Right renal pelvis (tissue), 4 donors: ENCODE results near the gene PIK3CD. TPM values are rescaled to one million over a fixed set of nuclear protein-coding genes. Genes with fewer than 3 reads are reported as not detected.
"Not testable (repeated sequence)": the region's sequence is repeated elsewhere in the genome, so short reads cannot be mapped to it uniquely, and the experiment has no call there.

Experiments
- DNase-seq, 4 donors: peaks; one replicate each; pipeline ENCODE4 v3.0.0-alpha.2; 2013; ENCODE audit warnings: low read depth in 4 of 4, low spot score in 3 of 4, missing footprints in 1 of 4
- polyA plus RNA-seq, 4 donors: library from polyadenylated mRNA; unstranded; fragments of 120-200 nt; gene quantifications; one replicate each; pipeline ENCODE4 v1.2.1, GENCODE V29; 2013; ENCODE audit not compliant: insufficient read length in 4 of 4

The PIK3CD gene
- polyA plus RNA-seq, 4 donors = 6.2 to 7.1 (median 7.0) TPM

DNA sequence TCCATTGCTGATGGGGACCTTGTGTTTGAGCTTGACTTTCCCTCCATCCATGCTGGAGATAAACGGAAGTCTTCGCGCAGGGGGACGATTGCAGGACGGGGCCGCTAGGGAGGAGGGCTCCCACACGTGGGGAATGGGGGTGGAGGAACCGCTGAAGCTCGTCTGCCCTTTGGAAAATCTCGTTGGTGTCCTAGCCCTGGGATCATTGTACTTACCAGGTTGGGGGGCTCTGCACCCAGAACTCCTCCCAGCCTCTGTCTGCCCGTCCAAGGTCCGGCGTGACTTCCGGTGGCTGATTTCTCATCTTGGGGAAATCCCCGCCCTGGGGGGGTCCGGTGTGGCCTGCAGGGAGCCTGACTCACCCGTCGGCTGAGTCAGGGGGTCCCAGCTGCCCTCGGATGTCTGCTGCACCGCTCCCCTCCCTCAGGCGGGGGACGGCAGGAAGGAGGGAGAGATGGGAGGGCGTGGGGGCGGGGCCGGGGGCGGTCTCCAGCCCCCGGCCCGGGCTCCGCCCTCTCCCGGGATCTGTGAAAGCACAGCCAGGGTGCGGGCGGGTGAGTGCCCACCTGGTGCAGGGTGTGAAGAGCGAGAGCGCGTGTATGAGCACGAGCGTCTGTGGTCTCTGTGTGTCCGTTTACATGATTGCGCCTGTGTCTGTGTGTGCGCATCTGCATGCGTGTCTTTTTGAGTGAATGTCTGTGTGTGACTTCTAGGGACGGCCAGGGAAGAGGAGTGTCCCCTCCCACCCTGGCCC, 35.8 kb downstream of the PIK3CD start:
- DNase-seq = peak; percentile 36 to 68 (median 41)

DNA sequence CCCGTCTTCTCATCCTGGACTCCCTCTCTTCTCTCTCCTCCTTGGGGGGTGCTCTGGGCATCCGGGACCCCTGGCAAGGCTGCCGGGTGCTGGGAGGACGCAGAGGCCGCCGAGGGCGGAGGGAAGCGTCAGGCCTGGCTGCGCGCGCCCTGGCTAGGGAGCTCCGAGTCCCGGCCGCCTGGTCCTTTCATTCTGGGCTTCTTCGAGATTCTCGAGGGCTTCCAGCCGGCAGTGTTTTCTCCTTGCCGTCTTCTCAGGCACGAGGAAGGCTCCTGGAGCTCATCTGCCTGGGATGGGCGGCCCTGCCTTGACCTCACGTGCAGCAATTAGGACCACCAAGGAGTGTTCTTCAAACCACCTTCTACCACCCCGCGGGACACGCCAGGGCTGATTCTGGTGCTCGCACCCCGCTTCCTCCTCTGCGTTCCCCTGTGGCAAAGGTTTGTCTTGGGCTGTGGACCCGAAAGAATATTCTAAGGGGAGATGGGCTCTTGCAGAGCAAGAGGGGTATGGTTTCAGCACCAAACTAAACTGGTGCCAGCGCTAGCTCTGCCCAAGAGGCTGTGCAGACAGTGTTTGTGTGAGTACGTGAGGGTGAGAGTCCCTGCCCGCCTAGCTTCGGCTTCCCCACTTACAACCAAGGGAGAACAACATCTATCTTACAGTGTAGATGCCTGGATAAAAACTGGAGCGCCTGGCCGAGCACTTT, 36.5 kb downstream of the PIK3CD start:
- no peak for DNase-seq

DNA sequence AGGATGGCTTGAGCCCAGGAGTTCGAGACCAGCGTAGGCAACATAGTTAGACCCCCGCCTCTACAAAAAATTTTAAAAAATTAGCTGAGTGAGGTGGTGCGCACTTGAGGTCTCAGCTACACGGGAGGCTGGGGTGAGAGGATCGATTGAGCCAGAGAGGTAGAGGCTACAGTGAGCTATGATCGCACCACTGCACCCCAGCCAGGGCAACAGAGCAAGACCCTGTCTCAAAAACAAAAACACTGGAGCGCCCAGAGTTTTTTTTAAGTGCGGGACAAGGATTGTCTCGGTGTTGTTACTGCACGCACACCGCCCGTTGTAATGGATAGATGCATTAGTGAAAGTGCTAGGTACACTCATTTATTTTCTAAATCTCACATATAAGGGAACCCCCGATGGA, 37.1 kb downstream of the PIK3CD start:
- DNase-seq = no peak

DNA sequence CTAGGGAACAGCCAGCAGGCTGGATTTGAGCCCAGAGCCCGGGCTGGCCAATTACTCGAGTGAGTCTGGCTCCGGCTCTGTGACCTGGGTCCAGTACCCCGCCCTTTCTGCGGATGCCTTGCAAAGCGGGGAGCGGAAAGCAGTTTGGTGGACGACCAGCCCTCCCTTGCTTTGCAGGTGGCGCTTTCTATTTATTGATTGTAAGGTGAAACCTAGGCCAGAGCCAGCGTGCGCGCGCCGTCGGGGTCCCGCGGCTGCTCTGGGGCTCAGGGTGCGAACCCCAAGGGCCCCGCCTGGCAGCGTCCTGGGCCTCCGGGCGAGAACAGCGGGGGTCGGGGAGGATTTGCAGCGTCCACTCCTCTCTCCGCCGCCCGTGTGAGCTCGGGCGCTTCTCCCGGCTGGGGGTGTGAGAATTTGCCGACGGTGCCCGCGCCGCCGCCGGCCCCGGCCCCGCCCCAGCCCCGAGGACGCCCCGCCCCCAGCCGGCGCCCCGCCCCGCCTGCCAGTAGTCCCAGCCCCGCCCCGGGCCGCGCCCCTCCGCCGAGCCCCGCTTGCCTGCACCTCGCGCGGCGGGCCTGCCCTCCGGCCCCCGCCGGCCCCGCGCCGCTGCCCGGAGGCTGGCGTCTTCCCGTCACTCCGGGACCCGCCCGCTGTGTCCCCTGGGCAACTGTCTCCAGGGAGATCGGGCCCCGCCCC, 37.6 kb downstream of the PIK3CD start:
- DNase-seq = peak in 2 of 4 donors; percentile 37 to 43

DNA sequence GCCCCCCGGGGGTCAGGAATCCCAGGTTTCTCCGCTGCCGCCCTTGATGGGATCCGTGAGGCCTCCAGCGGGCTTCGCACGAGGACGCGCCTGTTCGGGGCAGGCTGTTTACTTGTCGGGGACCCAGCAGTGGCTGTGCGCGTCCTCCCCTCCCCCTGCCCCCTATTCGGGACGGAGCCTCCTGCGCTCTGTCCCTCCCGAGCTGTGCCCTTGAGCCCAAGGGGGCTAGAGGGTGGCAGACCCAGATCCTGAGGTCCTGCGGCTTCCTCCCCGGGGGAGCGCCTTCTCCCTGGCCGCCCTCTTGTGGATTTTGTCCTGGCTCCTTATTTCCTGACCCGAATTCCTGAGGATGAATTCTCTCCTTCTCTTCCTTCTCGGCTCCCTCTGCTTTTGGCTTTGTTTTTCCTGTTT, 38.4 kb downstream of the PIK3CD start:
- DNase-seq = no peak

DNA sequence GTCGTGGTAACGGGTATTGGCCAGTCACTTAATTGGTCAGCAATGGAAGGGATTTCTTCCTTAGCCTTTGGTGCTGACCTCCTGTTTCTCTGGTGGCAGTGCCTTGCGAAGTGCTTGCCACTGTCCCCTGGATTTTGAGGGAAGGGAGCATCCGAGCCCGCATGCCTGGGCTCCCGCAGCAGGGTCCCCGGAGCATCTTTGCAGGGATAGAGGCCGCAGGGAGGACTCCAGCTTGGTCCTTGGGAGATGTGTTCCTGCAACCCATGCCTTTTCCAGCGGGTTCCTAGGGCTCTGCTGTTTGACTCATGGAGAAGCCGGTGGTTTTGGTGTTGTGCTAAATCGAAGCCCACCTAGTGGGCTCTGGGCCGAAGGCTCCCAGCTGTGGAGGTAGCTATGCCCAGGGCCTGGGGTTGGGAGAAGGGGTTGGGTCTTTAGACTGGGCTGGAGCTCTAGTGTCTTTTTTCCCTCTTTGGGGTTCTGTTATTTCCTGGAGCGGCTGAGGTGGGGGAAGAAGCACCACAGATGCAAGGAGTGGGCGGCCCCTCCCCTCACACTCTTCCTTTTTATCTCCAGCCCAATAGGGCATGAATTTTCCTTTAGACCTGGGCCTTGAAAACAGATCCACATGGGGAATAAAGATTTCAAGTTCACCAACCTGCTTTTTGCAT, 39.0 kb downstream of the PIK3CD start:
- no peak for DNase-seq

DNA sequence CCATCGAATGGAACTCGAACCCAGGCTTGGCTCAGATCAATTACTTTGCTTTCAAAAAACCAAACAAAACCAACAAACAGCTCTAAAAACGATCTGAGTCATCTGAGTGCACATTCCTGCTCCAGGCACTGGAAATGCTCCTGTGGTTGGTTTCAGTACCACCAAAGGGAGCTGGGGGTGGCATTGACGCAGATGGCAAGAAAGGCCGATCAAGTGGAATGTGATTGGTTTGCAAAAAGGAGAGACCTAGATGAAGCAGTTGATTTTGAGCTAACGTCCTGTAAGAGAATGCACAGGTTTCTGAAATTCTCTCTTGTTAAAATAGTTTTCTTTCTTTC, 39.5 kb downstream of the PIK3CD start:
- no peak for DNase-seq

DNA sequence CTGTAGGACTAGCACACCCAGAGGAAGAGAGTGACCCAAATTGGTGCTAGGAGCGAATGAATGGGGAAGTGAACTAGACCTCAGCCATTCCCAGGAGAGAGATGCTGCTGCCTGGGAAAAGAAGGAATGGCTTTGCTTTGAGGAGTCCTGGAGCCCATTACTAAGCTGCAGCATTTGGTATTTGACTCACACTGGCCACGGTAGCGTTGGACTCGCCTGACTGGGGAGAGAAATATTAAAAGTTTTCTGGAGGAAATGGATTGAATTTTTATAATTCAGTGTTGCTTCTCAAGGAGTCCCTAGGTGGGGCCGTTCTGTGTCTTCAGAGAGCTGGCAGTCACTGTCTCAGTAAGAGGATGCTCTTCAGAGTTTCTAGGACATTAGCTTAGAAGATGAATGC, 40.2 kb downstream of the PIK3CD start:
- no peak for DNase-seq

DNA sequence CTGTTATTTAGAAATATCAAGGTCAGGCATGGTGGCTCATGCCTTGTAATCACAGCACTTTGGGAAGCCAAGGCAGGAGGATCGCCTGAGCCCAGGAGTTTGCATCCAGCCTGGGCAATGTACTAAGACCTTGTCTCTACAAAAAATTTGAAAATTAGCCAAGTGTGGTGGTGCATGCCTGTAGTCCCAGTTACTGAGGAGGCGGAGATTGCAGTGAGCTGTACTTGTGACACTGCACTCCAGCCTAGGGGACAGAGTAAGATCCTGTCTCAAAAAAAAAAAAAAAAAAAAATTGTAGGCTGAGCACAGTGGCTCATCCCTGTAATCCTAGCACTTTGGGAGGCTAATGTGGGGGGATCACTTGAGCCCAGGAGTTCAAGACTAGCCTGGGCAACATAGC, 45.3 kb downstream of the PIK3CD start:
- DNase-seq = no peak

DNA sequence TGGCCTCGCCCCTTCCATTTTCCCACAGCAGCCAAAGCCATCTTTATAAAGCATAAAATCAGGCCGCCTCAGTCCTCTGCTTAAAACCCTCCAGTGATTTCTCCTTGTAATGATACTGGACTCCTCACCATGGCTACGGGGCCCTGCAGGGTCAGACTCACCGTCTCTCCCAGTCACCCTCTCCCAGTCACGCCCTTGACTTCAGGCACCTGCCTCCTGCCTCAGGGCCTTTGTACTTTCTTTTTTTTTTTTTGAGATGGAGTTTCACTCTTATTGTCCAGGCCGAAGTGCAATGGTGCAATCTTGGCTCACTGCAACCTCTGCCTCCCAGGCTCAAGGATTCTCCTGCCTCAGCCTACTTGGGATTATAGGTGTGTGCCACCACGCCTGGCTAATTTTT, 47.8 kb downstream of the PIK3CD start:
- no peak for DNase-seq

DNA sequence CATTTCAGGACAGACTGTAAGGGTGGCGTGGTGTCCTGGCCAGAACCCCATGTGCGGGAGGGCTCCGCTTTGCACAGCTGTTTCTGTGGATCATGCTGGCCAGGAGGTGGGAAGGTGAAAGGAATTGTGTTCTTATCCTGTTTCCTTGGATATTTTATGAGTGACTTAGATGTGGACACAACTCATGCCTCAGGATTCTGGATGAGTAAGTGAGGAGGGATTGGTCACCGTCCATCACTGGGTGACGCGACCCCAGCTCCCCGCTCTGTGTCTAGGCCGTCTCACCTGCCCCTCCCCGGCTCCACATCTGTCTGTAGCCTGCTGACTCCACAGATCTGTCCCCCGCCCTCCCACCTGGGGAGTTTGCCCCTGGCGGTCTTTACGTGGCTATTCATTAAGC, 48.8 kb downstream of the PIK3CD start:
- DNase-seq = no peak

DNA sequence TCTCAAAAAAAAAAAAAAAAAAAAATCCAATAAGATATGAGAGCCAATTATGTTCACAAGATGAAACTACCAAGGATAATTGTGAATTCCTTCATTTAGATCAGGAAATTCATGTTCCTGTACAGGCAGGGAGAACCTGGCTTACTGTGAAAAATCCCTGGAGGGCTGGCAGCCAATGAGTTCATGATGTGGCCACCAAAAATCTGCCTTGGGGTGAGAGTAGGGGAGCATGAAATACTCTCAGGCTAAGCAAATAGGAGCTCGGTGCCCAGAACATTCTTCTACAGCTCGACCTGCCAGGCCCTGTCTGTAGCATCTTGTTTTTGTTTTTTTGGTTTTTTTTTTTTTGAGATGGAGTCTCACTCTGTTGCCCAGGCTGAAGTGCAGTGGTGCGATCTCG, 50.1 kb downstream of the PIK3CD start:
- DNase-seq = no peak

DNA sequence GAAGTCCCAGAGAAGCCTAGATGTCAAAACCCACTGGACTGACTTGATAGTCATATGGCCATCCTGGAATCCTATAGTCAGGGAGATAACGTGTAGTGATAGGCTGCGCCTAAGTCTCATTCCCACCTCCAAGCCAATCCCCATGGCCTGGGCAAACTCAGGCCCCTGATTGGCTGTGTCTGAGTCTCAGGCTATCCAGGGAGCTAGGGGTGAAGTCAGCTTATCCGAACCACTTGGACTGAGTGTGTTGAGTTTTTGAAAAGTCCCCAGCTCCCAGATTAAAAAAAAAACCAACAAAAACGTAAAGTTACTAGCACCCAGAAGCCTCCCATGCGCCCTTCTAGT, 51.6 kb downstream of the PIK3CD start:
- no peak for DNase-seq

DNA sequence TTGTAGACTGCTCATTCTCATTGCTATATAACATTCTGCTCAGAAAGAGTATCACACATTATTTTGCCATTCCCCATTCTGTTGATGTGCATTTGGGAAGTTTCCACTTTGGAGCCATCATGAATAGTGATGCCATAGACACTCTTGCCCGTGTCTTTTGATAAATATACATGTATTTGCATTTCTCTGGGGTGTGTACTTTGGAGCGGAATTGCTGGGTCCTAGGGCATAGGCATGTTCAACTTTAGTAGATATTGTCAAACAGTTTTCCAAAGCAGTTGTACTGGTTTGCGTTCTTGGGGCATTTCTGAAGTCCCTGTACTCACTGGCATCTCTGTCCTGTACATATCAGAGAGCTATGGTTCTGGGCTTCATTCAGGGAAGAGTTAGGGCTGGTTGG, 52.1 kb downstream of the PIK3CD start:
- DNase-seq = no peak

DNA sequence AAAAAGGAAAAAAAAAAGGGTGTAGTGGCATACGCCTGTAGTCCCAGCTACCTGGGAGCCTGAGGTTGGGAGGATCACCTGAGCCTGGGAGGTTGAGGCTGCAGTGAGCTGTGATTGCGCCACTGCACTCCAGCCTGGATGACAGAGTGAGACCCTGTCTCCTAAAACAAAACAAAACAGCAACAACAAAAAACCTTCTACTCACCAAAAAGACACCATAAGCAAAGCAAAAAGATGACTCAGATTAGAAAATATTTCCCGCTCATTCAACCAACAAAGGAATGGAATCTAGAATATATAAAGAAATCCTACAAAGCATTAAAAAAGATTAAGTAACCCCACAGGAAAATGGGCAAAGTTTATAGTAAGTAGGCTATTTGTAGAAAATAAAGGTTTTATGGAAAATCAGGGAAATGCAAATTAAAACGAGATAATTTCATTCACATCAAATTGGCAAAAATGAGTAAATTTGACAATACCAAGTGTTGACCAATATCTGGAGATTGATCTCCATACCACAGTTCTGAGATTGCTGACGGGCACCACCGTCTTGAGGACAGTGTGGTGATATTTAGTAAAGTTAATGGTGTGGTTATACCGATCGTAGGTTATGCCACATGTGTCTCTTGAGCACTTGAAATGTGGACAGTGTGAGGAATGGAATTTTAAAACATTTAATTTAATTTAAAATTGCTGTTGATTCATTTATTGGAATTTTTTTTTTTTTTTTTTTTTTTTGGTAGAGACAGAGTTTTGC, 54.0 kb downstream of the PIK3CD start:
- DNase-seq = no peak

DNA sequence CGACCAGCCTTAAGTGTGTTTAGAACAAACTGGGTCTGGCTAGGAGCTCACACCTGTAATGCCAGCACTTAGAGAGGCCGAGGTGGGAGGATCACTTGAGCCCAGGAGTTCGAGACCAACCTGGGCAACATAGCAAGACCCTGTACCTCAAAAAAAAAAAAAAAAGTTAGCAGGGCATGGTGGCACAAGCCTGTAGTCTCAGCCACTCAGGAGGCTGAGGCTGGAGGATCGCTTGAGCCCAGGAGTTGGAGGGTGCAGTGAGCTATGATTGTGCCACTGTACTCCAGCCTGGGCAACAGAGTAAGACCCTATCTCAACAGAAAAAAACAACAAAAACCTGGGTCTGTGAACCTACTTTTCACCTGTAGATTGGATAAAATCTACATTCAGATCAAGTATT, 54.6 kb downstream of the PIK3CD start:
- no peak for DNase-seq

DNA sequence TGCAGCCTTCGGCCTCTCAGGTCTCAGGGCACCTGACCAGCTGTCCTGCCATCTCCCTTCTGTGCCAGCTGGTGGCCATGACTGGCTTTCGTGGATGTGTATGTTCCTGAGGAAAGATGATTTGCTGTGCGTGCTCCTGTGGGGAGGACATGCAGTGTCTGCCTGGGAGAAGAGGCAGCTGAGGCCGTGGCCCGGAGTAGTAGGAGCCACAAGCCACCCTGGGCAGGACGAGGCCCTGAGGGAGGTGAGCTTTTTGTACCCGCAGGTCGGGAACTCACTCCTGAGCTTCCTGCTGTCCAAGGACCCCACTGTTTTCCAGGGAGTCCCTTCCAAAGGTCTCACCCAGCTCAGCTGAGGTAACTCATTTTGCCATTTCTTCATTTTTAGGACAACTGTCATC, 58.5 kb downstream of the PIK3CD start:
- no peak for DNase-seq

DNA sequence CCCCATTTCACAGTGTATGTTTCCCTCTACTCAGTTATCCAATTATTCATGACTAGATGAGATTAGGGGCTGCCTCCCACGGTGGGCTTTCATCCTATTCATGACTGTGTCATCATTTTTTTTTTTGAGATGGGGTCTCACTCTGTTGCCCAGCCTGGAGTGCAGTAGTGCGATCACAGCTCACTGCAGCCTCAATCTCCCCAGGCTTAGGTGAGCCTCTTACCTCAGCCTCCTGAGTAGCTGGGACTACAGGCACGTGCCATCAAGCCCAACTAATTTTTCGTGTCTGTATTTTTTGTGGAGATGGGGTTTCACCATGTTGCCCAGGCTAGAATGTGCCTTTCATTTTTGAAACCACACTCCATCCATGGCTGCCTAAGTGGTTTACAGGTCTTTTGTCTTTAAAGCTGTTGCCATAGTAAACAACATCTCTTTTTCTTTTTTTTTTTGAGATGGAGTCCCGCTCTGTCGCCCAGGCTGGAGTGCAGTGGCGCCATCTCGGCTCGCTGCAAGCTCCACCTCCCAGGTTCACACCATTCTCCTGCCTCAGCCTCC, 60.0 kb downstream of the PIK3CD start:
- no peak for DNase-seq

DNA sequence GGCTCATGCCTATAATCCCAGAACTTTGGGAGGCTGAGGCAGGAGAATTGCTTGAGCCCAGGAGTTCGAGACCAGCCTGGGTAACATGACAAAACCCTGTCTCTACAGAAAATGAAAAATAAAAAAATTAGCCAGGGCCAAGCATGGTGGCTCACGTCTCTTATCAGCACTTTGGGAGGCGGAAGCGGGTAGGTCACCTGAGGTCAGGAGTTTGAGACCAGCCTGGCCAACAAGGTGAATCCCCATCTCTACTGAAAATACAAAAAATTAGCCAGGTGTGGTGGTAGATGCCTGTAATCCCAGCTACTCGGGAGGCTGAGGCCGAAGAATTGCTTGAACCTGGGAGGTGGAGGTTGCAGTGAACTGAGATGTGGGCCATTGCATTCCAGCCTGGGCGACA, 61.2 kb downstream of the PIK3CD start:
- DNase-seq = not testable (repeated sequence)

DNA sequence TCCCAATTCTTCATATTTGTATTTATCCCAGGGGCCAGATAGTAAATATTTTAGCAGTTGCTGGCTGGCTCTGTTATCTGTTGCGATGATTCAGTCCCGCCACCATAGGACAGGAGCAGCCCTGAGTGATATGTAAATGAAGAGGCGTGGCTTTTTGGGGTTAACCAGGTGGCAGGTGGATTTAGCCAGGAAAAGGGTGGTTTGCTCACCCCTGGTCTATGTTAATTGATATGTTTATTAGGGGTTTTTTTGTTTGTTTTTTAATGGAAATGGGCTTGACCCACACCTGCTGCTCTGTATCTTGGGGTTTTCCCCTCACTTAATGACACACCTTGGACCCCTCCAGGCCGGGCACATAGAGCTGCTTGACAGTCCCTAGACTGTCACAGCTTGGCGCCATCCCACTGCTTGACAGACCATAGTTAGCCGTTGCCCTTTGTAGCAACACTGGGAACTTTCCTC, 62.8 kb downstream of the PIK3CD start:
- DNase-seq = no peak
